NCI-H2196 (cell line): ENCODE results near the gene TNFRSF4.
A peak's percentile ranks its signal among the peaks of the same experiment; 100 is the strongest.

Experiments
- DNase-seq: peaks from one replicate; lab custom pipeline; 2025; ENCODE audit not compliant: unreplicated experiment; lab: John Stamatoyannopoulos, UW

TNFRSF4 gene

DNA sequence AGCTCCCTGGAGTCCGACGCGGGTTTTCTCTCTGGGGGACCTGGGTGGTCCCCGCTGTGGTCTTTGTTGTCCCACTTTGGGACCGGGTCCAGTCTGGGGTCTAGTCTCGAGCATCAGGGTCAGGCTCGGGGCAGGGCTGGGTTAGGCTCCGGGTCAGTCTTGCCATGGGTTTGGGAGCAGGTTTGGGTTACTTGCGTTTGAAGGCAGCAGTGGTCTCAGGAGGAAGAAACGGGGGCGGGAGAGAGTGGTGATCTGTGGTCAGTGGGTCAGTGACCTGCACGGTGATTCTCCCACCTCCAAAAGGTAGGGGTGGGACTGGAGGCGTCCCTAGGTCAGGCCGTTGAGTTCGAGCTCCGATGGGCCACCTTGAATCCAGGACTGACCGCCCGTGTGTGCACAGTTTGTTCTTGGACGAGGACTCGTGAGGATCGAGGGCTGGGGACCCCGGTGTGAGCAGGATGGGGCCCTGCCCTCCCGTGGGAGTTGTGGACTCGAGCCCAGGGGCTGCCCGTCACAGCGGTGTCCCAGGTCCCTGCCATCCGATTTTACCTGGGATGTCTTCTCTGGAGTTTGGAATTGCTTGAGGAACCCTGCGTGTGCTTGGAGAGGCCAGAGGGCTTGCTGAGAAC, 20.3 kb upstream of the TNFRSF4 start:
- no peak for DNase-seq

GRCh38 chr1:1233567-1233892, 19.6 kb upstream of the TNFRSF4 start:
- DNase-seq = no peak

GRCh38 chr1:1232796-1233566, 19.0 kb upstream of the TNFRSF4 start:
- no peak for DNase-seq

DNA sequence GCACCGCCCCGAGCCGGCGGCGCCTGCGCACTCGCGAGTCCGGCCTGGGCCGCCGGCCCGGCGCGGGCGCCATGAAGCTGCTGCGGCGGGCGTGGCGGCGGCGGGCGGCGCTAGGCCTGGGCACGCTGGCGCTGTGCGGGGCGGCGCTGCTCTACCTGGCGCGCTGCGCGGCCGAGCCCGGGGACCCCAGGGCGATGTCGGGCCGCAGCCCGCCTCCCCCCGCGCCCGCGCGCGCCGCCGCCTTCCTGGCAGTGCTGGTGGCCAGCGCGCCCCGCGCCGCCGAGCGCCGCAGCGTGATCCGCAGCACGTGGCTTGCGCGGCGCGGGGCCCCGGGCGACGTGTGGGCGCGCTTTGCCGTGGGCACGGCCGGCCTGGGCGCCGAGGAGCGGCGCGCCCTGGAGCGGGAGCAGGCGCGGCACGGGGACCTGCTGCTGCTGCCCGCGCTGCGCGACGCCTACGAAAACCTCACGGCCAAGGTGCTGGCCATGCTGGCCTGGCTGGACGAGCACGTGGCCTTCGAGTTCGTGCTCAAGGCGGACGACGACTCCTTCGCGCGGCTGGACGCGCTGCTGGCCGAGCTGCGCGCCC, 18.3 kb upstream of the TNFRSF4 start, which contains the start of gene B3GALT6:
TSS of gene B3GALT6 (plus strand) at position 30 of the 588 bp plus-strand sequence. CDS start at position 72, 42 bp downstream.
- DNase-seq = no peak

DNA sequence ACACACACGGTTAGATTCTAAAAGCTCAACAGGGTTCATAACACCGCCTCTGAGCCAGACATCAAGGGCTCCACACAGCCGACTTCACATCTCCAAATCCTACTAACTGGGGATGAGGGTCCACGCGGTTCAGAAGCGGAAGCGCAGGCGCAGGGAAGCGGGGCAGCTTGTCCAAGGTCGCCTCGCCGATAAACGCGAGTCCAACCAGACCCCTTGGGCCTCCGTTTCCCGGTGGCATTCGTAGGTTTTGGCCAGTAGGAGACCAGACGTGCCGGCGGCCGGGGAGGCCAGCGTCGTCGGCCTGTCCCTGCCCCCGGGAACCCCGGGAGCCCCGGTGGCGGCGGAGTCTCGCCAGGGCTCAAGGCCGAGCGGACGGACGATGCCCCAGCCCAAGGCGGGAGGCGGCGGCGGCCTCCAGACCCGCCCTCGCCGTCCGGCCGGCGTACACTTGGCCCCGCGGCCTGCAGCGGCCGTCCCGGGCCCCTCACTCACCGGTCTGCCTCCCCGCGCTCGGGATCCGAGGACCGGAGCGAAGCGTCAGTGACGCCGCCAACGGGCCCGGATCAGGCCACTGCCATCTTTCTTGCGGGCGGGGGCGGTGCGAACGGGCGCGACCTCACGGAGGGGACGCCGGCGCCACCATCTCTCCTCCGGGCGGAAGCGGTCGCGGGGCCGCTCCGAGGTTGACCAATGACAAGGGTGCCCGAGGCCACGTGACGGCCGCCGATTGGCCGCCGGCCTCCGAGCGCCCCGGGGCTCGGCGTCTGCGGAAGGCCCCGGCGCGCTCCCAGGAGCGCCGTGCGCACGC, 17.7 kb upstream of the TNFRSF4 start, which contains the start of gene SDF4:
TSS of gene SDF4 (minus strand) at position 602 of the 808 bp plus-strand sequence. CDS start 3,229 bp downstream, outside the sequence.
- DNase-seq = peak; percentile 97

GRCh38 chr1:1230656-1231399, 16.9 kb upstream of the TNFRSF4 start:
- DNase-seq = peak; percentile 26

DNA sequence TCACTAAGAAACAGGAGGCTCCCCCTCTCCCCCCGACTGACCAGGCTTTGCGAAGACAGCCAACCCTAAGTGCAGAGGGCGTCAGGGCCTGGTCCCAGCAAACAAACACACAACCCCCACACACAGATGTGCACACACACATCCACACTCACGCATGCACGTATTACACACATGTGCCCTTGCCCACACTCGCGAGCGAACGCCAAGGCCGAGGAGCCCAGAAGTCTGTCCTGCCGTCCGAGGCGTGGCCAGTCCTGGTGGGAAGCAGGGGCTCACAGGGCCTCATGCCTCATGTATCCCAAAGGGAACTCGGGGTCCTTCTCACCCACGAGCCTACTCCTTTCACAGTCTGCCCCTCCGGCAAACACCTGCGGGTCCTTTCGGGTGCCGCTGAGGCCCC, 15.8 kb upstream of the TNFRSF4 start:
- no peak for DNase-seq

DNA sequence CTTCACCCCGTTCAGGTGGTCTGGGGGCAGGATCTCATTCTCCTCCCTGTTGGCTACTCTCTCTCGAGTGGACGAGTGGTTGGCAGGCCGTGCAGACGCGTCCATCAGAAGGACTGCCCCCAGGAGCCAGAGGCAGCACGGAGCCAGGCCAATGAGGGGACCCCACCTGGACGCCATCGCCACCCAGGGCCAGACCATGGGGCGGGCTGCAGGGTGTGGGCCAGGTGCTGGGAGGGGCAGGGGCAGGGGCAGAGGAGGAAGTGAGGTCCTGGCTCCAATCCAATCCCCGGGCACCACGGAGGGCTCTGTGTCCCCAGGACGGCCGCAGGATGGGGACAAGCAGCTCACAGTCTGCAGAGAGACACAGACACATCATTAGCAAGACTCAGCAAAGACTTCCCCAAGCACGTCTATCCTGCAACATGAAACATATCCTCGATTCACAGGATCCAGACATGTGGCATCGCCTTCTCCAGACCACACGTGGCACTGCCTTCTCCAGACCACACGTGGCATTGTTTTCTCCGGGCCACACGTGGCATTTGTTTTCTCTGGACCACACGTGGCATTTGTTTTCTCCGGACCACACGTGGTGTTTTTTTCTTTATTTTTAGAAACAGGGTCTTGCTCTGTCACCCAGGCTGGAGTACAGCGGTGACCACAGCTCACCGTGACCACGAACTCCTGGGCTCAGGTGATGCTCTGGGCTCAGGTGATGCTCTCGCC, 14.8 kb upstream of the TNFRSF4 start:
- DNase-seq = no peak

DNA sequence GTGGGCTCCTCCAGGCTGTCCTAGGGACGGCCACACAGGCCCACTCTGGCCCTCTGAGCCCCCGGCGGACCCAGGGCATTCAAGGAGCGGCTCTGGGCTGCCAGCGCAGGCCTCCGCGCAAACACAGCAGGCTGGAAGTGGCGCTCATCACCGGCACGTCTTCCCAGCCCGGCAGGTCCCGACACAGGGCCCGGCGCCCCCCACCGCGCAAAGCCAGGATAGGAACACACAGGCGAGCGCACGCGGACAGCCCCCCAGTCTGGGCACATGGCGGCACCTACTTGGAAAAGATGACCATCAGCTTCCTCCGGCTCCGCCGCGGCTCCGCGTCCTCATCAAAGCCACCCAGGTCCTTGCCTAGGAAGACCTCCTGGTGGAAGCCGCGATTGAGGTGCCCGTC, 14.2 kb upstream of the TNFRSF4 start:
- no peak for DNase-seq

- no peak for DNase-seq
Observed at GRCh38 chr1:1227386-1227785, 13.4 kb upstream of the TNFRSF4 start.

DNA sequence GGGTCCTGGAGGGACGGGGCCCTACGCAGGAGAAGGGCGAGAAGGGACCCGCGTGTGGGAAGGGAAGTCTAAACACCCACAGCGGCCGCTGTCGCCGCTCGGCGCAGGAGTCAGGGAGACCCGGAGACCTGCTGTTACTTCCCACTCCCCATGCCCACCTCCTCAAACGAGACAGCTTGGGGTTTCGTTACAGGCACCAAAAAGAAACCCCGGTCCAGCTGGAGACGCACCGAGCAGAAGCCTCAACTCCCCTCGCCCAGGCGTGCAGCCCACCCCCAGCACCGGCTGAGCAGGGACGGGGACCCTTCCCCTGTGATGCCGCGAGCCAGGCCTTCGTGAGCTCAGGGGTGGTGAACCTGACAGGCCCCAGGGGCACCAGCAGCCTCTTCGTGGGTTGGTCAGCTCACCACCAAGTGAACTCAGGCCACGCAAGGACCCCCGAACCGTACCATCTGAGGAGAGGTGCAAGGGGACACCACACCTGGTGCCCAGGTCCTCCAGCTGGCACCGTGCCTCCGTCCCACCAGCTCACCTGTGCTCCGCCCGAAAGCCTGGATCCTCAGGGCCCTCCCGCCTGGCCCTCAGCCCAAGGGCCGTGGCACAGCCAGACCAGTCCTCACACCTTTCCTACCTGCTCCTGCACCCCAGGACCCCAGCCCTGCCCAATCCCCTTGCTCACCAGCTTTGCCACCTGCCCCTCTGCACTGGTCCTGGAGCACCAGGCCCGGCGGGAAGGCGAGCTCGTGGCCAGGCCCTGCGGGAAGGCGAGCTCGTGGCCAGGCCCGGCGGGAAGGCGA, 12.8 kb upstream of the TNFRSF4 start:
- no peak for DNase-seq

GRCh38 chr1:1225913-1226312, 12.0 kb upstream of the TNFRSF4 start:
- DNase-seq = no peak

DNA sequence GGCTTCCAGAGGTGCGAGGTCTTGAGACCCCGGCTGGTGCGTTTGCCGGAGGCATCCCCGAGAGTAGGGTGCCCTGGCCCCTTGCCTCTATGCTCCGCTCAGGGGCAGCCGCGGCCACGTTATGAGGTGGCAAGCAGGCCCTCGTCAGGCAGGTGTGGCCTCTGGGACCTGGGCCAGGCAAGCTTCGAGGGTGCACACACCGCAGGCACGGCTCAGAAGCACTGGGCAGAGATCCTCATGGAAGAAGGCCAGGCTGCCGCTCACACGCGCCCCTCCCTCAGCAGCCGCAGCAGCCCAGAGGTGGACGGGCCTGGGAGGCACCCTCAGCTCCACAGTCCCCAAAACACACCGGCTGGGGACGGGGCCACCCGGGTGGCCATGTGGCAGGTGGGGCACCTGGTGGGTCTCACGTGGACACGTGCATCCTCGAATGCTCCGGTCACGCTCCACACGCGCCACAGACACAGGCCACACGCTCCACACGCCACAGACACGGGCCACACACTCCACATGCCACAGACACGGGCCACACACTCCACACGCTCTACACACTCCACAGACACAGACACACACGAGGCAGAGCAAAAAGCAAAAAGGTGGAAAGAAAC, 11.4 kb upstream of the TNFRSF4 start:
- peak; percentile 68 for DNase-seq

DNA sequence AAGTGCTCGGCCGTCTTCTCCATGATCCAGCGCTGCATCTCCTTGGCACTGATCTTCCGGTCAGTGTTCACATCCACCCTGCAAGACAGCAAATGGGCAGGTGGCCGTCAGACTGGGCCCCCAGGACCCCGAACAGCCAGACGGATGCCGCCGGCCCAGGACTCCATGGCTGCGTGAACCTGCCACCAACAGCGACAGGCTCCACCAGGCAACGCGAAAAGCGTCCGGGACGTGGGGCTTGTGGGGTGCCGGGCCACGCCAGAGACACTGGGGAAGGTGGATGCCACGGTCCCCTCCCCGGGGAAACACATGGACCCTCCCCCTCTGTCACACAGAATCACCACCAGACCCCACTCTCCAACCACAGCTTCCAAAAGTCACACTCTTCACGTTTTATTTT, 9.9 kb upstream of the TNFRSF4 start:
- no peak for DNase-seq

GRCh38 chr1:1223321-1223720, 9.4 kb upstream of the TNFRSF4 start:
- no peak for DNase-seq

DNA sequence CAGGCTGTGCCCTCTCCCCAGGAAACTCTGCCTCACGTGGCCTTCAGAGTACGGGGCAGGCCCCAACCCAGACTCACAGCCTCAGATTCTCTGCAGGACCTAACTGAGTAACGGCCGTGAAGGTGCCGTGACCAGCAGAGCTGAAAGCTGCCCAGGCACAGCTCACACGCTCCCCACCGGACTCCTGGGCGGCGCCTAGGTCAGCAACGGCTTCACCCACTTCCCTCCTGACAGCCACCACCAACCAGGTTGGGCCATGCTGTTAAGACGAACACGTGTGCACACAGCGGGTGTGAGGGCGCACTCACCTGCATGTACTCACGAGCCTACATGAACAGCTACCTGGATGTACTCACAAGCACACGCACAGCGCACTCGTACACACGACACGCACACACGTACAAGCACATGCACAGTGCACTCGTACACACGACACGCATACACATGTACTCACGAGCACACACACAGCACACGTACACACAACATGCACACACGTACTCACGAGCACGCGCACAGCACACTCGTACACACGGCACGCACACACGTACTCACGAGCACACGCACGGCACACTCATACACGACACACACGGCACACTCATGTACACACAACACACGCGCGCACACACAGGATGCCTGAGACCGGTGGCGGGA, 8.7 kb upstream of the TNFRSF4 start:
- DNase-seq = no peak

DNA sequence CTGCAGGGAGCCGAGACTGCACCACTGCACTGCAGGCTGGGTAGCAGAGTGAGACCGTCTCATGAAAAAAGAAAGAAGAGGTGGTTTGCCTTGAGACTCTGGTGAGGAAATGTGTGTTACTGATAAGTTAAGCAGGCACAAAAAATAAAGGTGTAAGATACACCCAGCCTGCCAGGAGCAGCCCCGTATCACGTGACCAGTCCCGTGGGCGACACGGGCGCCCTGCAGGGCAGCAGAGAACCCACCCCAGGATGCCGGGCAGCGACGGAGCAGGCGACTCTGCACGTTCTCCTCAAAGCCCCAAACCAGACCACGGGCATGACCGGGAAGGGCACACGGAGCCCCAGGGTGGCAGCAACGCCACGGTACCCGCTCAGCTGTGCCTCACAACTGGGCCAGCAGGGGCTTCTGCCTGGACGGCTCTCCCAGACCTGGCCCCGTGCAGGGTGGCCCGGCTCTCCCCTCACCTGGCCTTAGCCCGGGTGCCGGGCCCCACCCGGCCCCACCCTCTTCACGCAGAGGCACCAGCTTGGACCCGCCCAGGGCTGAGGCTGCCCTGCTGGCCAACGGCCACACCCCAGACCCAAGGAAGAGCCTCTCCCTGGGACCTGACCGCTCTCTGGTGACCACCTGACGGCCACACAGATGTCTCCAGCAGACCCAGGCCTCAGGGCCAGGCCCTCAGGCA, 8.1 kb upstream of the TNFRSF4 start:
- DNase-seq = no peak

DNA sequence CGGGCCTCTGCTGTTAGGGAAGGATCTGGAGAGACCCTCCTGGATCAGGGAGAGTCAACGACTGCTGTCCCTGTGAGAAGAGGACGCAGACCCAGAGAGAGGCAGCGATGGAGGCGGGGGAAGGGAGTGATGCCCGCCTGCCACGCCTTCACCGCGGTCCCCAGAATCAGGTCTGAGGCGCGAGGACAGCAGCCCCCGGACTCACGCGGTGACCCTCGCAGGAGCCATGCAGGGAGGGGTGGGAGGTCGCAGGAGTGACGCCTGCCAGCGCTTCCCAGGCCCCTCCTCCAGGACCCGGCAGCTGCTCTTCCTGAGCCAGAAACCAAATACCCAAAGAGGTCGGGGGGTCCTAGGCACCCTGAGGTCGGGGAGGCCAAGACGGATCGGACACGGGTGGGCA, 6.2 kb upstream of the TNFRSF4 start:
- no peak for DNase-seq
